ENCODE measurements around the gene S100A14. TPM values are rescaled to one million over a fixed set of nuclear protein-coding genes. Genes with fewer than 3 reads are reported as not detected.

Gene S100A14
- total and polyA plus RNA-seq, 9 of the 15 experiments (the other 6 are each of a cell fraction or from before 2014, with no cell fraction given): 0.10 to 0.64 (median 0.24) TPM; not detected in 3

DNA sequence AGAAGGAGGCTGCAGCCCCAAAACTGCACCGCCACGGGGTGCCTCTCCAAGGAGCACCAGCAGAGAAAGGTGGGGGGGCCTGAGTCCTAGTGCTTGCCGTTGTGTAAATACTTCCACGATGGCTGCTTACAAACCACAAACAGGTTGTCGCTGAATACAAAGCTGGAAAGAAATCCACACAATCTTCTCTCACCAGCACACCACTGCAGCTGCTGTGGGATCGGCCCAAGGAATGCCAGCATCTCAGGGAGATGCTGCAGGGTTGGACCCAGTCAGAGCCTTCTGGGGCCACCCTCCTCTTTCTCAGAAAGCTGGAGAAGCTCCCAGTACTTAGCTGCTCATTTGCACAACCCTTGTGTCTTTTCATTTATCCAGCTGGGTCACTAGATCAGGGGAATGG is 3.0 kb upstream of the S100A14 start:
- Histone ChIP-seq H3K4me3 (no peak overlapping the region), H3K9me3 (replicated peaks; ENCODE audit: control insufficient read depth, insufficient read depth, low read depth, low read length) (no peaks in the 10 kb centered on the region), H3K4me1 (replicated peaks in 1 of 2; ENCODE audit: control insufficient read depth in 2 of 2, insufficient read depth in 2 of 2, low read length in 2 of 2) (peaks cover 9 to 20% of the 10 kb centered on the region in 2 experiments; a peak in 4 of 5 replicates), H3K27ac (ENCODE audit: extremely low read depth, low read depth, low read length) (no peak overlapping the region), H4K20me1 (replicated peaks; ENCODE audit: control insufficient read depth, insufficient read depth, low read length) (no peaks in the 10 kb centered on the region), H3K36me3 (ENCODE audit: control insufficient read depth, insufficient read depth, low read length) (no peaks in the 10 kb centered on the region), H3K9ac (ENCODE audit: insufficient read depth in 1 of 2, low read depth in 2 of 2, low read length in 2 of 2) (no peak overlapping the region), H3K27me3 (ENCODE audit: control insufficient read depth in 2 of 2, insufficient read depth in 2 of 2, low read length in 2 of 2) (no peaks in the 10 kb centered on the region), H3K79me2 (ENCODE audit: control insufficient read depth, insufficient read depth, low read length) (no peaks in the 10 kb centered on the region), H3K4me2 (ENCODE audit: insufficient read depth, low read length) (no peak overlapping the region), H3K9me1 (ENCODE audit: control insufficient read depth, insufficient read depth, low read length) (no peaks in the 10 kb centered on the region), H2AFZ (ENCODE audit: low read depth, low read length) (no peak overlapping the region)
- WGBS (ENCODE audit: insufficient coverage, low coverage, missing lambda C conversion rate): 62% methylated on average over 6 of the region's 6 CpGs
- in situ Hi-C loops (cut with MboI) (no loop called here), intact Hi-C loops (cut with micrococcal nuclease) (no loop called here)
- POLR2A ChIA-PET: interaction anchor here (0.6 to 6.8 kb wide), 6 partner anchors 8 to 371 kb away, joined by 3 to 70 read pairs (median 4); partner anchors contain the start of genes RPS27, S100A1 and S100A13
- BruUV-seq (replicated peaks): no TSS peak
- TF ChIP-seq ZNF311 (CRISPR knock-in tag; IDR thresholded peaks at IDR 0.05) (no peak), CHD4 (IDR thresholded peaks at IDR 0.05; ENCODE audit: insufficient read depth, insufficient replicate concordance, low read depth, low read length, poor library complexity, severe bottlenecking) (no peak), SETDB1 (IDR thresholded peaks at IDR 0.05; ENCODE audit: low read length) (no peak), KDM1A (IDR thresholded peaks at IDR 0.05) (no peak), NR4A1 (CRISPR knock-in tag; IDR thresholded peaks at IDR 0.05) (no peak), NR4A1 (tag; IDR thresholded peaks at IDR 0.05) (no peak), ILK (tag; IDR thresholded peaks at IDR 0.05; ENCODE audit: borderline replicate concordance, low read depth) (no peak), HDAC6 (IDR thresholded peaks at IDR 0.05; ENCODE audit: low read depth, low read length) (no peak), MTA3 (IDR thresholded peaks at IDR 0.05; ENCODE audit: borderline replicate concordance) (no peak), HDAC3 (IDR thresholded peaks at IDR 0.05; ENCODE audit: borderline replicate concordance, partially characterized antibody) (no peak), ARID1B (IDR thresholded peaks at IDR 0.05) (no peak)
- TF ChIP-seq, protein P1, sequence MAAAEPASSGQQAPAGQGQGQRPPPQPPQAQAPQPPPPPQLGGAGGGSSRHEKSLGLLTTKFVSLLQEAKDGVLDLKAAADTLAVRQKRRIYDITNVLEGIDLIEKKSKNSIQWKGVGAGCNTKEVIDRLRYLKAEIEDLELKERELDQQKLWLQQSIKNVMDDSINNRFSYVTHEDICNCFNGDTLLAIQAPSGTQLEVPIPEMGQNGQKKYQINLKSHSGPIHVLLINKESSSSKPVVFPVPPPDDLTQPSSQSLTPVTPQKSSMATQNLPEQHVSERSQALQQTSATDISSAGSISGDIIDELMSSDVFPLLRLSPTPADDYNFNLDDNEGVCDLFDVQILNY (CRISPR knock-in tag; IDR thresholded peaks at IDR 0.05): no peak
- TF ChIP-seq, protein P2, sequence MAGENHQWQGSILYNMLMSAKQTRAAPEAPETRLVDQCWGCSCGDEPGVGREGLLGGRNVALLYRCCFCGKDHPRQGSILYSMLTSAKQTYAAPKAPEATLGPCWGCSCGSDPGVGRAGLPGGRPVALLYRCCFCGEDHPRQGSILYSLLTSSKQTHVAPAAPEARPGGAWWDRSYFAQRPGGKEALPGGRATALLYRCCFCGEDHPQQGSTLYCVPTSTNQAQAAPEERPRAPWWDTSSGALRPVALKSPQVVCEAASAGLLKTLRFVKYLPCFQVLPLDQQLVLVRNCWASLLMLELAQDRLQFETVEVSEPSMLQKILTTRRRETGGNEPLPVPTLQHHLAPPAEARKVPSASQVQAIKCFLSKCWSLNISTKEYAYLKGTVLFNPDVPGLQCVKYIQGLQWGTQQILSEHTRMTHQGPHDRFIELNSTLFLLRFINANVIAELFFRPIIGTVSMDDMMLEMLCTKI (IDR thresholded peaks at IDR 0.05; ENCODE audit: partially characterized antibody): no peak
- CTCF ChIA-PET (ENCODE audit: low intra/inter-chr PET ratio): no interaction called here
- DNase-seq (ENCODE audit: extremely low read depth in 1 of 4, low spot score in 3 of 4) (no peak), ATAC-seq (no peak), FAIRE-seq (no peak)

Data from K562 (cell line).